Head of caudate nucleus (tissue), 42 donors: ENCODE results near the gene C9orf152.

Source experiments
- DNase-seq, 42 donors: peaks; one replicate each; pipeline versions ENCODE4 v3.0.0 to v3.0.0-alpha.2; 2020 to 2021; ENCODE audit warnings: mixed read lengths in 7 of 42
- intact Hi-C: fragments of 100-400 bp; cut with DNase I; formaldehyde crosslinking; loops from one replicate; pipeline ENCODE4 v1.15.0; 2022

C9orf152 gene

DNA sequence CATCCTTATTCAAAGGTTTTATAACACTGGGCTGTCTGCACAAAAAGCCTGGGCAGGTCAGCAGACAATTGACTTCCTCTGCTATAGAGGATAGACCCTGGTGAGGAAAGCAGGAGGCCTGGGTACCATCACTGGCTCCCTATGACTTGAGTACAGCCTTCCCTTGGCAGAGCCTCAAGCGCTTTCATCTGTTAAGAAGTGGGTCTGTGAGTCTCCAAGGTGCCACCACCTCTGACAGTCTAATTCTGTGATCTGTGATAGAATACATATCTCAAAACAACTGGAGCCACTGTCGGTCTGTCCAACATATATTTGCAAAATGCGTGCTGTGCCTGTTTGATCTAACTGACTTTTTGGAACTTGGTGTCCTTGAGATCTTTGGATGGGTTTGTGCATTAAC, 52.2 kb downstream of the C9orf152 start:
- DNase-seq, result peak in 1 of 42 donors; percentile 26
- intact Hi-C loops, result no loop called here

DNA sequence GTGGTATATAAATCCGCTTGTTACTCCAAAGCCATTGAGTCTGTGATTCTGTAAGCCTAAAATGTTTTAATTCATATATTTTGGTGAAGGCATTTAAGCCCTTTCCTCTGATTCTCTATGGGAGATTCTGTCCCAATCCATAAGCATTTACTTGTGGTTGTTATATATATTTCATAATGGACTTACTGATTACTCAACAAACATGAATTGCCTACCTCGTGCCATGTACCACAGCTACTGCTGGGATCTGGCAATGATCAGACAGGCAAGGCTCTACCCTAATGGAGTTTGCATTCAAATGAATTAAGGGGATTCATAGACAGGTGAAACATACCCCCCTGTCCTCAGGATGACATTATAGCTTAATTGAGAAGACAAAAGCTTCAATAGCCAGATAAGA, 54.5 kb downstream of the C9orf152 start:
- DNase-seq, result no peak
- intact Hi-C loops, result loop anchor here (5.0 kb wide), 1 partner anchor 251 kb away; no protein-coding TSS in a partner anchor

DNA sequence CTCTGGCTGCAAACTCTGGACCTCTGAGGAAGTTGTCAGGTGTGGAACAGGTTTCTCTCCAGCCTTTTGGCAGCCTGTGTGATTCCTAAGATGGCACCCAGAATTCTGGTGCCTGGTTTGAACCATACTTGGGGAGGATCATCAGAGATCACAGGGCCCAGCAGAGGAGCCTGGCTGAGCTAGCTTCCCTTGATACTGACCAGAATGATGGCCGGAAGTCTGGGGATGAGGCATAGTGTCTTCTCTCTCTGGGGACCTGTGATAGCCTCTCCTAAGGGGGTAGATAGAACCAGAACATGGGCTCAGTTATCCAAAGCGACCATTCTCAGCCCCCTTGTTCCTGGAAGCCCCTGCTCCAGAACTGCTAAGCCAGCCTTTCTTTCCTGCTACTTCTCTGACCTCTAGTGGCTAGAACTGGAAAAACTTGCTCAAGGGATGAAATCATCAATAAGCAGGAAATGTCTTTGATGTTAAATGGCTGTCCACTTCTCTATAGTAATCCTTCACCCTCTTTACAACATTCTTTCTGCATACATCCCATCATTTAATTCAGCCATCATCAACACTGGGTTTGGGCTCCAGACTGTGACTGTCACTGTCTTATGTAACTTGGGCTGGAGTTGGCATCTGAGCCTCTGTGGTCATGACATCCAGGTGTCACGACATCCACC, 55.1 kb downstream of the C9orf152 start:
- intact Hi-C loops, result loop anchor here (5.0 kb wide), 1 partner anchor 251 kb away; no protein-coding TSS in a partner anchor

More for the DNA sequence above, 55.1 kb downstream of the C9orf152 start:
- DNase-seq, result peak in 5 of 42 donors; percentile 24 to 66 (median 49)
